Transverse colon (tissue), 4 donors: ENCODE results near the gene SYT17. TPM values are rescaled to one million over a fixed set of nuclear protein-coding genes. Genes with fewer than 3 reads are reported as not detected.

Experiments
- DNase-seq: peaks from one replicate; pipeline ENCODE4 v3.0.0-alpha.2; 2019
- H3K27ac ChIP-seq, 4 donors: fragments of 200-600 bp; sonication (generic); 2 replicates each; pipeline ENCODE4 v1.5.1; 2016 to 2018; ENCODE audit warnings: inconsistent platforms in 4 of 4
- H3K27me3 ChIP-seq: fragments of 200-600 bp; sonication (generic); 2 replicates; pipeline ENCODE4 v1.5.1; 2017; ENCODE audit warnings: inconsistent platforms
- H3K36me3 ChIP-seq, 4 donors: fragments of 200-600 bp; sonication (generic); 2 replicates each; pipeline ENCODE4 v1.5.1; 2017 to 2019; ENCODE audit warnings: inconsistent platforms in 4 of 4
- H3K4me1 ChIP-seq, 4 donors: fragments of 200-600 bp; sonication (generic); 2 replicates each; pipeline ENCODE4 v1.5.1; 2017 to 2020; ENCODE audit warnings: inconsistent platforms in 4 of 4
- H3K4me3 ChIP-seq, 4 donors: fragments of 200-600 bp; sonication (generic); 1 replicate in 1 of 4; 2 replicates in 3 of 4; pipeline versions ENCODE4 v1.5.1 to v1.6.1; 2017 to 2019; ENCODE audit warnings: inconsistent platforms in 4 of 4
- H3K9me3 ChIP-seq, 2 donors: fragments of 200-600 bp; sonication (generic); 2 replicates each; pipeline ENCODE4 v1.5.1; 2017 to 2019; ENCODE audit warnings: inconsistent platforms in 2 of 2
- EP300 ChIP-seq: sonication (generic); formaldehyde crosslinking; IDR thresholded peaks from one replicate; pipeline ENCODE4 v1.6.1; 2017; ENCODE audit warnings: antibody characterized with exemption, low read depth
- POLR2A ChIP-seq: fragments of 450-650 bp; IDR thresholded peaks from one replicate; pipeline ENCODE4 v1.6.1; 2016; ENCODE audit warnings: antibody characterized with exemption, mild to moderate bottlenecking, moderate library complexity
- POLR2AphosphoS5 ChIP-seq, 3 donors: sonication (generic); formaldehyde crosslinking; IDR thresholded peaks; one replicate each; pipeline ENCODE4 v1.6.1; 2016; ENCODE audit warnings: antibody characterized with exemption in 3 of 3
- WGBS, 2 donors: methylation state at CpG; one replicate each; pipeline ENCODE4 v1.1.5; 2018; ENCODE audit warnings: low coverage in 1 of 2; 5-methylcytosine and 5-hydroxymethylcytosine counted together
- in situ Hi-C, 4 donors: fragments of 200-750 bp; cut with MboI; loops; one replicate each; pipeline versions ENCODE4 v1.15.0 to v1.15.1; 2017; ENCODE audit warnings: low sequenced_read_pairs in 3 of 4, low pct_ligation_motif_present in 1 of 4, low pct_unique_long_range_greater_than_20kb in 1 of 4
- intact Hi-C: fragments of 100-400 bp; cut with DNase I; formaldehyde crosslinking; loops from one replicate; pipeline ENCODE4 v1.15.1; 2023; ENCODE audit warnings: low total_unique reads
- total RNA-seq, 4 donors: library from RNA; depleted of rRNA; stranded (reverse); fragments of >200 nt; gene quantifications; one replicate each; pipeline ENCODE4 v1.1.0, GENCODE V29; 2016
- TF ChIP-seq, protein P1 (sequence below), 5 experiments: fragments of 200-600 bp in 3 of 5; fragments of 450-650 bp in 2 of 5; sonication (generic) in 3 of 5; IDR thresholded peaks; 1 replicate in 2 of 5; 2 replicates in 3 of 5; pipeline ENCODE4 v1.5.1; 2016 to 2017; ENCODE audit warnings: antibody characterized with exemption in 5 of 5, inconsistent platforms in 3 of 5, mild to moderate bottlenecking in 2 of 5, moderate library complexity in 1 of 5

The SYT17 gene
- total RNA-seq, 4 donors from 2014 or later: 9.1 to 51.7 (median 19.1) TPM

- WGBS, 2 donors: 82 to 95% methylated on average over 4 to 27 of the region's 27 CpGs
- TF ChIP-seq POLR2A: no peak
- no peak for TF ChIP-seq EP300
- TF ChIP-seq POLR2AphosphoS5 (IDR thresholded peaks at IDR 0.05): no peak
- TF ChIP-seq, protein P1, sequence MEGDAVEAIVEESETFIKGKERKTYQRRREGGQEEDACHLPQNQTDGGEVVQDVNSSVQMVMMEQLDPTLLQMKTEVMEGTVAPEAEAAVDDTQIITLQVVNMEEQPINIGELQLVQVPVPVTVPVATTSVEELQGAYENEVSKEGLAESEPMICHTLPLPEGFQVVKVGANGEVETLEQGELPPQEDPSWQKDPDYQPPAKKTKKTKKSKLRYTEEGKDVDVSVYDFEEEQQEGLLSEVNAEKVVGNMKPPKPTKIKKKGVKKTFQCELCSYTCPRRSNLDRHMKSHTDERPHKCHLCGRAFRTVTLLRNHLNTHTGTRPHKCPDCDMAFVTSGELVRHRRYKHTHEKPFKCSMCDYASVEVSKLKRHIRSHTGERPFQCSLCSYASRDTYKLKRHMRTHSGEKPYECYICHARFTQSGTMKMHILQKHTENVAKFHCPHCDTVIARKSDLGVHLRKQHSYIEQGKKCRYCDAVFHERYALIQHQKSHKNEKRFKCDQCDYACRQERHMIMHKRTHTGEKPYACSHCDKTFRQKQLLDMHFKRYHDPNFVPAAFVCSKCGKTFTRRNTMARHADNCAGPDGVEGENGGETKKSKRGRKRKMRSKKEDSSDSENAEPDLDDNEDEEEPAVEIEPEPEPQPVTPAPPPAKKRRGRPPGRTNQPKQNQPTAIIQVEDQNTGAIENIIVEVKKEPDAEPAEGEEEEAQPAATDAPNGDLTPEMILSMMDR (IDR thresholded peaks at IDR 0.05): no peak
- DNase-seq: no peak
- in situ Hi-C loops (loop anchor here in 3 of 4 donors (5.0 to 10.0 kb wide), 3 partner anchors 82 to 201 kb away; no protein-coding TSS in a partner anchor), intact Hi-C loops (no loop called here)
- no peaks in the 10 kb centered on the region for H3K36me3 ChIP-seq
- no peak overlapping the region for H3K4me3 ChIP-seq
- peaks cover 0 to 9% (median 7%) of the 10 kb centered on the region in 4 donors for H3K4me1 ChIP-seq
- H3K27me3 ChIP-seq: peaks cover 6% of the 10 kb centered on the region
- H3K9me3 ChIP-seq: no peaks in the 10 kb centered on the region
- H3K27ac ChIP-seq: no peak overlapping the region
Measured at GRCh38 chr16:19173649-19174383, 5.8 kb downstream of the SYT17 start.

GRCh38 chr16:19174478-19174877 lies 6.4 kb downstream of the SYT17 start:
- Histone ChIP-seq H3K4me1 (peaks cover 0 to 2% (median under 1%) of the 10 kb centered on the region in 4 donors), H3K4me3 (no peak overlapping the region), H3K27ac (no peak overlapping the region), H3K36me3 (no peaks in the 10 kb centered on the region), H3K9me3 (no peaks in the 10 kb centered on the region), H3K27me3 (no peaks in the 10 kb centered on the region)
- TF ChIP-seq POLR2AphosphoS5 (IDR thresholded peaks at IDR 0.05) (no peak), EP300 (no peak), POLR2A (no peak)
- TF ChIP-seq, protein P1 (IDR thresholded peaks at IDR 0.05): no peak
- in situ Hi-C loops (loop anchor here in 3 of 4 donors (5.0 to 10.0 kb wide), 3 partner anchors 82 to 200 kb away; no protein-coding TSS in a partner anchor), intact Hi-C loops (no loop called here)
- no peak for DNase-seq
- WGBS, 2 donors: 92 to 100% methylated on average over 1 to 3 of the region's 3 CpGs

DNA sequence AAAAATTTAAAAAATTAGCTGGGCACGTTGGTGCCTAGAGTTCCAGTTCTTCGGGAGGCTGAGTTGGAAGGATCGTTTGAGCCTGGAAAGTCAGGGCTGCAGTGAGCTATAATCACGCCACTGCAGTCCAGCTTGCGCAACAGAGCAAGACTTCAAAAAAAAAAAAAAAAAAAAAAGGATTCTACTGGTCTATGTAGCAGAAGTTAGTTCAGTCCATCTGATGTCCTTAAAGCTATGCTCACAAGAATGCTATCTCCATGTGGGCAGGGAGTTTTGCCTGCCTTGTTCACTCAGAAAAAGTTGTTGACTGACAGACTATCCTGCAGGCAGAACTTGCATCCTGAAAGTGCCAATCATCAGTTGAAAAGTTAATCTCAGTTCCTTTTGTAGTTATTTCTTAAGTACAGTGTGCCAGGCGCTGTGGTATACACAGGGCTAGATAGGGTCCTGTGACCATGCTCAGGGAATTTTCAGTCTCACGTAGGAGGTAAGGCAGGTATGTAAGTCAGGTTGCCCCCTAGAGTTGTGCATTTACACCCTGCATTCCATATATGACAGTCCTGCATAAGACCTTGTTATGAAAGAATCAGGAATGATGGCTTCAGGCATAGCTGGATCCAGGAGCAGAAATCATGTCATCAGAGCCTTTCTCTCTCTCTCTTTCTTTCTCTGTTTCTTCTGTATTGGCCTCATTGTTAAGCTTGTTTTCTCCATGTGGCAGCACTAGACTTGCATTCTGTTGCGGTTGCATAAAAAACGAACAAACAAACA lies 7.6 kb downstream of the SYT17 start:
- 71 to 79% methylated on average over 9 of the region's 9 CpGs for WGBS, 2 donors
- no peak for DNase-seq
- intact Hi-C loops (no loop called here), in situ Hi-C loops (loop anchor here in 2 of 4 donors (10.0 kb wide), 2 partner anchors 91 to 199 kb away; no protein-coding TSS in a partner anchor)
- Histone ChIP-seq H3K36me3 (no peaks in the 10 kb centered on the region), H3K4me1 (no peaks in the 10 kb centered on the region), H3K27me3 (no peaks in the 10 kb centered on the region), H3K9me3 (no peaks in the 10 kb centered on the region), H3K4me3 (no peak overlapping the region), H3K27ac (no peak overlapping the region)
- TF ChIP-seq, protein P1 (IDR thresholded peaks at IDR 0.05): no peak
- TF ChIP-seq POLR2A: no peak
- no peak for TF ChIP-seq POLR2AphosphoS5 (IDR thresholded peaks at IDR 0.05)
- no peak for TF ChIP-seq EP300

- Histone ChIP-seq H3K36me3 (no peaks in the 10 kb centered on the region), H3K4me3 (no peak overlapping the region), H3K4me1 (no peaks in the 10 kb centered on the region), H3K27ac (no peak overlapping the region), H3K9me3 (no peaks in the 10 kb centered on the region), H3K27me3 (no peaks in the 10 kb centered on the region)
- TF ChIP-seq POLR2A: no peak
- TF ChIP-seq EP300: no peak
- no peak for TF ChIP-seq POLR2AphosphoS5 (IDR thresholded peaks at IDR 0.05)
- TF ChIP-seq, protein P1 (IDR thresholded peaks at IDR 0.05): no peak
- in situ Hi-C loops (loop anchor here in 2 of 4 donors (10.0 kb wide), 2 partner anchors 92 to 198 kb away; no protein-coding TSS in a partner anchor), intact Hi-C loops (no loop called here)
- 41 to 68% methylated on average over 3 to 5 of the region's 5 CpGs for whole genome bisulfite sequencing, 2 donors
- no peak for DNase-seq
Measured at GRCh38 chr16:19177111-19177739, 9.2 kb downstream of the SYT17 start.
